ENCODE results near the gene MYCBP2. TPM values are rescaled to one million over a fixed set of nuclear protein-coding genes. Genes with fewer than 3 reads are reported as not detected.

MYCBP2 gene
- total RNA-seq, 1 experiment from 2014 or later, result 57.8 TPM

DNA sequence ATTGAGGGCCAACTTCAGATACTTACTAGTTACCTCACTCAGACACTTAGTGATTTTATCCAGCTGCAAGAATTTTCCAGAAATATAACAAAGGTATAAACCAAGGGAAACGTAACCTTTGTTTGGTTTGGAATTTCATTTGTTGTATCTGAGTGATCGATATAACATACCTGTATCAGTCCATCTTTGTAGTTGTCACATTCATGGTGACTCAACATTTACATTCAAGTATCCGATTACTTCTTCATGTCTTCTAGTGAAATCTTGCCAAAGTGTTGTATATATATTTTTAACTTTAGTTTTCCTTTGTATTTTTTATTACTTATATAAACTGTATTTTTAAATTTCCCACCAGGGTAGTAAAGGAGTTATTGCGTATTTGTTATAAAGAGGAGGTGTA is 16.9 kb upstream of the MYCBP2 start:
- no TSS peak for BruUV-seq (replicated peaks)
- Histone ChIP-seq H3K36me3 (ENCODE audit: insufficient read depth, low read length, poor library complexity, severe bottlenecking) (no peaks in the 10 kb centered on the region), H3K4me3 (ENCODE audit: low read depth, low read length, poor library complexity, severe bottlenecking) (no peak overlapping the region), H3K9me3 (ENCODE audit: low read depth, low read length, poor library complexity, severe bottlenecking) (no peaks in the 10 kb centered on the region), H3K4me1 (ENCODE audit: insufficient read depth, low read length, poor library complexity, severe bottlenecking) (no peaks in the 10 kb centered on the region), H3K27ac (ENCODE audit: low read depth, low read length, poor library complexity, severe bottlenecking) (no peak overlapping the region), H3K27me3 (replicated peaks; ENCODE audit: insufficient read depth, low read depth, low read length, poor library complexity) (no peaks in the 10 kb centered on the region)
- DNase-seq (ENCODE audit: low spot score), result no peak
- POLR2A ChIA-PET (ENCODE audit: low non-redundant PET), result no interaction called here
- no peak for TF ChIP-seq EZH2 (IDR thresholded peaks at IDR 0.05; ENCODE audit: borderline replicate concordance, low read depth, low read length, poor library complexity, severe bottlenecking)
- TF ChIP-seq, protein P1, sequence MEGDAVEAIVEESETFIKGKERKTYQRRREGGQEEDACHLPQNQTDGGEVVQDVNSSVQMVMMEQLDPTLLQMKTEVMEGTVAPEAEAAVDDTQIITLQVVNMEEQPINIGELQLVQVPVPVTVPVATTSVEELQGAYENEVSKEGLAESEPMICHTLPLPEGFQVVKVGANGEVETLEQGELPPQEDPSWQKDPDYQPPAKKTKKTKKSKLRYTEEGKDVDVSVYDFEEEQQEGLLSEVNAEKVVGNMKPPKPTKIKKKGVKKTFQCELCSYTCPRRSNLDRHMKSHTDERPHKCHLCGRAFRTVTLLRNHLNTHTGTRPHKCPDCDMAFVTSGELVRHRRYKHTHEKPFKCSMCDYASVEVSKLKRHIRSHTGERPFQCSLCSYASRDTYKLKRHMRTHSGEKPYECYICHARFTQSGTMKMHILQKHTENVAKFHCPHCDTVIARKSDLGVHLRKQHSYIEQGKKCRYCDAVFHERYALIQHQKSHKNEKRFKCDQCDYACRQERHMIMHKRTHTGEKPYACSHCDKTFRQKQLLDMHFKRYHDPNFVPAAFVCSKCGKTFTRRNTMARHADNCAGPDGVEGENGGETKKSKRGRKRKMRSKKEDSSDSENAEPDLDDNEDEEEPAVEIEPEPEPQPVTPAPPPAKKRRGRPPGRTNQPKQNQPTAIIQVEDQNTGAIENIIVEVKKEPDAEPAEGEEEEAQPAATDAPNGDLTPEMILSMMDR (conservative IDR thresholded peaks at IDR 0.05; ENCODE audit: low read depth, low read length), result no peak
- CTCF ChIA-PET, result no interaction called here
- intact Hi-C loops (cut with micrococcal nuclease; ENCODE audit: unreplicated experiment), result no loop called here

DNA sequence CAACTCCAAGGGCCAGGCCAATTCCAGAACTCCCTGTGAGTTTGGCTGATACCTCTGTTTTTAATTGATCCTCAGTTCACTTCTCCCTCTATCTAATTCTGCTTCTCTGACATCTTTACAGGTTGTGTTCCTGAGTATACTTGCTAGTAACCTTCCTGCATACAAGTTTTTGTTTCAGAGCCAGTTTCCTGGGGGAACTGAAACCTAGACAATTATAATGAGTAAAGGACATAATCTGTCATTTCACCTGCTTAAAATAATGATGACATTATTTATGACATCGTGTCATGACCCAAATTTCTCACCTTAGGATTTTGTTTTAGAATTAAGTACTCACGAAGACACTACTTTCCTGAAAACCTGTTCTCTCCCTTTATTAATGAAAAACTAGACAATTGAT is 12.5 kb upstream of the MYCBP2 start:
- Histone ChIP-seq H3K9me3 (ENCODE audit: low read depth, low read length, poor library complexity, severe bottlenecking) (no peaks in the 10 kb centered on the region), H3K27me3 (replicated peaks; ENCODE audit: insufficient read depth, low read depth, low read length, poor library complexity) (no peaks in the 10 kb centered on the region), H3K27ac (ENCODE audit: low read depth, low read length, poor library complexity, severe bottlenecking) (no peak overlapping the region), H3K36me3 (ENCODE audit: insufficient read depth, low read length, poor library complexity, severe bottlenecking) (no peaks in the 10 kb centered on the region), H3K4me1 (ENCODE audit: insufficient read depth, low read length, poor library complexity, severe bottlenecking) (no peaks in the 10 kb centered on the region), H3K4me3 (ENCODE audit: low read depth, low read length, poor library complexity, severe bottlenecking) (no peak overlapping the region)
- intact Hi-C loops (cut with micrococcal nuclease; ENCODE audit: unreplicated experiment), result no loop called here
- ChIA-PET CTCF (no interaction called here), POLR2A (ENCODE audit: low non-redundant PET) (no interaction called here)
- no peak for DNase-seq (ENCODE audit: low spot score)
- no TSS peak for BruUV-seq (replicated peaks)
- TF ChIP-seq, protein P1 (conservative IDR thresholded peaks at IDR 0.05; ENCODE audit: low read depth, low read length), result no peak
- TF ChIP-seq EZH2 (IDR thresholded peaks at IDR 0.05; ENCODE audit: borderline replicate concordance, low read depth, low read length, poor library complexity, severe bottlenecking), result no peak

DNA sequence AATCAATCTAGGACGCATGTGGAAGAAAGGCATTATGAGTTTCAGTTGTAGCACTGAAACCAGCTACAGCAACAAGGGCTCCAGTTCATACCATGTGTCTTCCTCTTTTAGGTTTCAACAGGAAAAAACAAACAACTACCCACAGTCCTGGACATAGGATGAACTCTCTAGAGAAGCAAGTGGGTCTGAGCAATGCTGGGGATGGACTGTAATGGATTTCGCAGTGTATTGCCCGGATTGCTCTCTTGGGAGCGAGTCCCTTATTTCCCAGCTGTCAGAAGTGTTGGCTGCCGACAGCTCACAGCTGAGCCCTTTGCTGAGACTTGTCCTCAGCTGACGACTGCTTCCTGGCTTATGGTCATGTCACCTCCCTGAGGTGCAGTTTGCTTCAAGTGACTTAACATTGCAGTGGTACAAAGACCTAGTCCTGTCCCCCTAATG is 12.1 kb upstream of the MYCBP2 start:
- Histone ChIP-seq H3K9me3 (ENCODE audit: low read depth, low read length, poor library complexity, severe bottlenecking) (no peaks in the 10 kb centered on the region), H3K4me3 (ENCODE audit: low read depth, low read length, poor library complexity, severe bottlenecking) (no peak overlapping the region), H3K27ac (ENCODE audit: low read depth, low read length, poor library complexity, severe bottlenecking) (no peak overlapping the region), H3K4me1 (ENCODE audit: insufficient read depth, low read length, poor library complexity, severe bottlenecking) (no peaks in the 10 kb centered on the region), H3K27me3 (replicated peaks; ENCODE audit: insufficient read depth, low read depth, low read length, poor library complexity) (no peaks in the 10 kb centered on the region), H3K36me3 (ENCODE audit: insufficient read depth, low read length, poor library complexity, severe bottlenecking) (no peaks in the 10 kb centered on the region)
- no TSS peak for BruUV-seq (replicated peaks)
- POLR2A ChIA-PET (ENCODE audit: low non-redundant PET), result no interaction called here
- TF ChIP-seq, protein P1 (conservative IDR thresholded peaks at IDR 0.05; ENCODE audit: low read depth, low read length), result no peak
- no peak for TF ChIP-seq EZH2 (IDR thresholded peaks at IDR 0.05; ENCODE audit: borderline replicate concordance, low read depth, low read length, poor library complexity, severe bottlenecking)
- intact Hi-C loops (cut with micrococcal nuclease; ENCODE audit: unreplicated experiment), result no loop called here
- CTCF ChIA-PET, result no interaction called here
- DNase-seq (ENCODE audit: low spot score), result no peak
